NOMO-1 (cell line): ENCODE results near the gene ZNF333.
"Not testable (repeated sequence)": the region's sequence is repeated elsewhere in the genome, so short reads cannot be mapped to it uniquely, and the experiment has no call there.

ENCODE experiments used
- DNase-seq, 2 experiments: peaks; one replicate each; lab custom pipeline; 2025; ENCODE audit not compliant: unreplicated experiment in 2 of 2; lab: John Stamatoyannopoulos, UW

The ZNF333 gene

DNA sequence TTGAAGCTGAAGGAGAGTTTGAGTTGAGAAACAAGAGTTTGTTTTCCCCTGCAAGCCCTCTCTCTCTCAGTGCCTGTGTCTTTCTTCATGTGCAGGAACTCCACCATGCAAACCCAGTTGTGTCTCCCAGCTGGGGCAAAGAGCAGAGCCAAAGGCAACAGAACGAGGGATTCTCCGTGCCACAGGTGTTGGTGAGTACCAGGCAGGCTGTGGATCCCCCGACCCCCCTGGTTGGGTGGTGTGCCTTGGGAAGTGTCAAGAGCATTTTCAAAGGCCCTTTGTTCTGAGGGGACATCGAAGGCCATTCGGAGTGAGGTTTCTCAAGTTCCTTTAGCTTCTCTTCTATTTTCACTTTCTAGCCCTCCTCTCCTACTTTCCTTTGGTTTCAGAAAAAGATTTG is 5.6 kb downstream of the ZNF333 start:
- DNase-seq = no peak

DNA sequence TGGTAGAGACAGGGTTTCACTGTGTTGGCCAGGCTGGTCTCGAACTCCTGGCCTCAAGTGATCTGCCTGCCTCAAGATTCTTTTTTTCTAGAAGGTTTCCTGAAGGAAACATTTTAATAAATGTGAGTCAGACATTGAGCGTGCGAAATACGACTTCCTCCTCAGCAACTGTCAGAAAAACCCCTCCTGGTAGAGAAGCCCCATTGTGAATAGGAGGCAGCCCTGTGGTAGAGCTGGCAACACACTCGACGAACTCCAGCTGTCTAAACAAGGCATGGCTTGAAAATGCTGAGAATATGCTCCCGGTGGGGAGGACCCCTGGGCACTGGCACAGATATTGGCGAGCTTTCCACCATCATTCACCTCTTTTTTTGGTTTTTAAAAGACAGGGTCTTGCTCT is 9.8 kb downstream of the ZNF333 start:
- DNase-seq = no peak

GRCh38 chr19:14700711-14701375 is 11.0 kb downstream of the ZNF333 start:
- DNase-seq = no peak

GRCh38 chr19:14703833-14704232 is 14.0 kb downstream of the ZNF333 start:
- no peak for DNase-seq

DNA sequence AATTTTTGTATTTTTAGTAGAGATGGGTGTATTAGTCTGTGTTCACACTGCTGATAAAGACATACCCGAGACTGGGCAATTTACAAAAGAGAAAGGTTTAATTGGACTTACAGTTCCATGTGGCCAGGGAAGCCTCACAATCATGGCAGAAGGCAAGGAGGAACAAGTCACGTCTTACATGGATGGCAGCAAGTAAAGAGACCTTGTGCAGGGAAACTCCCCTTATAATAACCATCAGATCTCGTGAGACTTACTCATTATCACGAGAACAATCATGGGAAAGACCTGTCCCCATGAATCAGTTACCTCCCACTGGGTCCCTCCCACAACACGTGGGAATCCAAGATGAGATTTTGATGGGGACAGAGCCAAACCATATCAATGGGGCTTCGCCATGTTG is 14.6 kb downstream of the ZNF333 start:
- DNase-seq = no peak

DNA sequence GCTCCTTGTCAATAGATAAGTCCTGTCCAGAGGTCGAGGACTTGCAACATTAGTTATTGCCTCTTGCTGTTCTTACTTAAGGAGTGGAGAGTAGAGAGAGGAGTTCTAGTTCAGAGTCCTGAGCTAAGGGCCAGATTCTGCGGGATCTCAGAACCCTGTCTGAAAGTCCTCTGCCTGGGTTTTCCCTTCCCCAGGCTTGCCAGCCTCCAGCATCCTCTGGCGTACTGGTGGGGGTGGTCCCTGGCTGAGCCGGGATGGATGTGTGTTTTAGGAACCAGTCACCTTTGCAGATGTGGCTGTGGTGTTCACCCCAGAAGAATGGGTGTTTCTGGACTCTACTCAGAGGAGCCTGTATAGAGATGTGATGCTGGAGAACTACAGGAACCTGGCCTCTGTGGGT is 26.0 kb downstream of the ZNF333 start:
- DNase-seq = no peak

DNA sequence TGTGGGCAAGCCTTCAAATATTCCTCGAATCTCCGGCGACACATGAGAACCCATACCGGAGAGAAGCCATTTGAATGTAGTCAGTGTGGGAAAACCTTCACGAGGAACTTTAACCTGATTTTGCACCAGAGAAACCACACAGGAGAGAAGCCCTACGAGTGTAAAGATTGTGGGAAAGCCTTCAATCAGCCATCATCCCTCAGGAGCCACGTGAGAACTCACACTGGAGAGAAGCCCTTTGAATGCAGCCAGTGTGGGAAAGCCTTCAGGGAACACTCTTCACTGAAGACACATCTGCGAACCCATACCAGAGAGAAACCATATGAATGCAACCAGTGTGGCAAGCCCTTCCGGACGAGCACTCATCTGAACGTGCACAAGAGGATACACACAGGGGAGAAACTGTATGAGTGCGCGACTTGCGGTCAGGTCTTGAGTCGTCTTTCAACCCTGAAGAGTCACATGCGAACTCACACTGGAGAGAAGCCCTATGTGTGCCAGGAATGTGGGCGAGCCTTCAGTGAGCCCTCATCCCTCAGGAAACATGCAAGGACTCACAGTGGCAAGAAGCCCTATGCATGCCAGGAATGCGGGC is 28.8 kb downstream of the ZNF333 start:
- DNase-seq = peak in 1 of 2 experiments; percentile 1

DNA sequence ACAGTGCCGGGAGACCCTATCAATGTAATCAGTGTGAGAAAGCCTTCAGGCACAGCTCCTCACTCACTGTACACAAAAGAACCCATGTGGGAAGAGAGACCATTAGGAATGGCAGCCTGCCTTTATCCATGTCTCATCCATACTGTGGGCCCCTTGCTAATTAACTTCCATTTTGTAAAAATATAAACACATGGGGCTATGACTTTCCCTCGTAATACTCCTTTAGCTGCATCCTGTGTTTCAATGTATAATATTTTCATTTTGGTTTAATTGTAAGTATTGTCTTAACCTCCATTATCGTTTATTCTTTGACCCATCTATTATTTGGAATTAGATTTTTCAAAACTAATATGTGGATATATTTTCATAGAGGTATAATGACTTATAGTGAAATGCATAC is 29.3 kb downstream of the ZNF333 start:
- DNase-seq = no peak

- no peak for DNase-seq
Observed at GRCh38 chr19:14722127-14722526, 32.3 kb downstream of the ZNF333 start.

DNA sequence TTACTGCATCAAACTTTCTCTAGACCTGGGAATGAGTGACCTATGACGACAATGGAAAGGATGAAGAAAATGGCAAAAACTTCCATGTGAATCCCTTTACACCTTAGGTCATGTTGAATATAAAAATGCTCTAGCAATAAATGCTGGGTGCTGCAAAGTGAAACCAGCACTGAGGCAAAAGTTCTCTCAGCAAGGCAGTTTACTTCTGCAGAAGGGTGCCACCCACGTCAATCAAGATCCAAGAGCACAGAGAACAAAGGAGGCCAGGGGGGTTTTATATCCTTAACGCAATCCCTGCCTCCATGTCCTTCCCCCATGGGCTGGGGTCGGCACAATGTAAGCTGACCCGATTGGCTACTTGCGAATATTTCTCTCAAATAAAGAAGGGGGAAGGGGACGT is 38.7 kb downstream of the ZNF333 start:
- DNase-seq = no peak

GRCh38 chr19:14731200-14731599 is 41.4 kb downstream of the ZNF333 start:
- no peak for DNase-seq

DNA sequence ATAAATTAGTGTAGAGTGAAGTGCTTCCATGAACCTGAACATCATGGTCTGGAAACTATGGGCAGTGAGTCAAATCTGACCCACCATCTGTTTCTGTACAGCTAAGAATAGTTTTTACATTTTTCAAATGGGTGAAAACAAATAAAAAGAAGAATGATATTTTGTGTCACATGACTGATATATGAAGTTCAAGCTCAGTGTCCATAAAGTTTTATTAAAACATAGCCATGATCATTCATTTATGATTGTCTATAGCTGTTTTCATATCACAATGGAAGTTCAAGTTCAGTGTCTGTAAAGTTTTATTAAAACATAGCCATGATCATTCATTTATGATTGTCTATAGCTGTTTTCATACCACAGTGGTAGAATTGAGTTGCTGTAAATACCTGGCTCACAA is 42.7 kb downstream of the ZNF333 start:
- no peak for DNase-seq

DNA sequence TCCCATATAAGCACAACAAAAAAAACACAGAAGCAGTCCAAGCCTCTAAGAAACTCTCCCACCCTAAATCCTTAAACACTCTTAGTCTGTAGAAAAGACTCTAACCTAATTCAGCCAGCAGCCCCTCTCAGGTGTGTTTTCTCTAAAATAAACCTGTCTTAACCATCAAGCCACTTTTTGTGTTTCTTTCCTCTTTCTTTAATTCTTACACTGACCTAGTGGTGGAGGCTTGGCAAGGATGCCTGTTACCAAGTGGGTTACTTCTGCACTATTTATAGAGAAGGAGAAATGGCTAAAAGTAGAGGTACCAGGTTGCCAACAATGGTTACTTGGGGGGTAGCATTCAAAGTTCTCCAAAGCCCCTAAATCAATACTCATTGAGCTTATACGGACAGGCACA is 43.7 kb downstream of the ZNF333 start:
- DNase-seq = no peak

- DNase-seq = no peak
Observed at GRCh38 chr19:14735915-14736314, 46.1 kb downstream of the ZNF333 start.

DNA sequence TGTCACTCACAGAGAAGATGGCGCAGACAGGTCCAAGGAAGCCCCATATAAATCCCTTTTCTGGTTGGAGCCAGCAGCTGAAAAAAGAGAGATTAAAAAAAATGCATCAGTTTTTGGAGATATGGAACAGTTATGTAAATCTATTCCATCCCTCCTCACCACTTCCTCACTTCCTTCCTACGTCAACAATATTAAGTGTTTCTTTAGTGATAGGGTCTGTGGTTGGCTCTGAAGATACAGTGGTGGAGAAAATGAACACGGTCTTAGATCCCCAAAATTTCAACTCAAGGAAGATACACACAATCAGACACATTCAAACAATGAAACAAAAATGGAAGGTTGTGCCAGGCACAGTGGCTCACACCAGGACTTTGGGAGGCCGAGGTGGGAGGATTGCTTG is 57.0 kb downstream of the ZNF333 start:
- no peak for DNase-seq

DNA sequence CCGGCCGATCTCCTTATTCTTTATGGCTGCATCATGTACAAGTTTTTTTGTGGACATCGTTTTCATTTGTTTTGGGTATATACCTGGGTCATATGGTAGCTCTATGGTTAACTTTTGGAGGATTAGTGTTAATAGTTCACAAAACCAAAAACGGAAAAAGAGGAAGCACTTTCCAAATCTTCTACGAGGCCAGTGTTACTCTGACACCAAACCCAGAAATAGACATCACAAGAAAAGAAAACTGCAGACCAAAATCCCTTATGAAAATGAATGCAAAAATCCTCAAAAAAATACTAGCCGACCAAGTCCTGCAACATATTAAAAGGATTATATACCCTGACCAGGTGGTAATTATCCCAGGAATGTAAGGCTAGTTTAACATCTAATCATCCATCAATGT is 58.8 kb downstream of the ZNF333 start:
- peak; percentile 16 to 21 for DNase-seq

DNA sequence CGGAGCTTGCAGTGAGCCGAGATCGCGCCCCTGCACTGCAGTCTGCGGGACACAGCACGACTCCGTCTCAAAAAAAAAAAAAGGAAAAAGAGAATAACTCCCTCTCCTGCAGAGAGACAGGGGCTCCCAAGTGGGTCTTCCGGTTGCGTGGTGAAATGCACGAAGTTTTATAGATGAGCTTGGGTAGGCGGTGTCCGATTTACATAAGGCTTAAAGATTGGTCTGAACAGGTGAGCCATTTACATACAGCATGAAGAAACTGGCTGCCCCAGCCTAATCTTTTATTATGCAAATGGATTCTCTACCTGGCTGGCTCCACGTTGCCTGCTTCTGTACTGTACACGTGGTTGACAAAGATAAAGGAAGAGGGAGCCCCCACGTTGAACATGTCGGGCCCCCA is 69.0 kb downstream of the ZNF333 start:
- DNase-seq = no peak

DNA sequence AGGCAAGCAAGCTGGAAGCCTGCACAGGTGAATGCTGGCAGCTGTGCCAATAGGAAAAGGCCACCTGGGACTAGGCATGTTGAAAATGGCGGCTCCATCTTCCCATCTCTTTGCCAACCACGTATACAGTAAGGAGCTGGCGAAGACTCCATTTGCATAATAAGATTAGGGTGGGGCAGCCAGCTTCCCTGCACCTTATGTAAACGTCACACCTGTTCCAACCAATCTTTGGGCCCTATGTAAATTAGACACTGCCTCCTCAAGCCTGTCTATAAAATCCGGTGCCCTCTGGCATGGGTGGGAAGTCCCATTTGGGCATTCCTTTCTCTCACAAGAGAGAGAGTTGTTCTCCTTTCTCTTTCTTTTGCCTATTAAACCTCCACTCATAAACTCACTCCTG is 71.8 kb downstream of the ZNF333 start:
- no peak for DNase-seq

GRCh38 chr19:14762111-14762510 is 72.3 kb downstream of the ZNF333 start:
- no peak for DNase-seq

DNA sequence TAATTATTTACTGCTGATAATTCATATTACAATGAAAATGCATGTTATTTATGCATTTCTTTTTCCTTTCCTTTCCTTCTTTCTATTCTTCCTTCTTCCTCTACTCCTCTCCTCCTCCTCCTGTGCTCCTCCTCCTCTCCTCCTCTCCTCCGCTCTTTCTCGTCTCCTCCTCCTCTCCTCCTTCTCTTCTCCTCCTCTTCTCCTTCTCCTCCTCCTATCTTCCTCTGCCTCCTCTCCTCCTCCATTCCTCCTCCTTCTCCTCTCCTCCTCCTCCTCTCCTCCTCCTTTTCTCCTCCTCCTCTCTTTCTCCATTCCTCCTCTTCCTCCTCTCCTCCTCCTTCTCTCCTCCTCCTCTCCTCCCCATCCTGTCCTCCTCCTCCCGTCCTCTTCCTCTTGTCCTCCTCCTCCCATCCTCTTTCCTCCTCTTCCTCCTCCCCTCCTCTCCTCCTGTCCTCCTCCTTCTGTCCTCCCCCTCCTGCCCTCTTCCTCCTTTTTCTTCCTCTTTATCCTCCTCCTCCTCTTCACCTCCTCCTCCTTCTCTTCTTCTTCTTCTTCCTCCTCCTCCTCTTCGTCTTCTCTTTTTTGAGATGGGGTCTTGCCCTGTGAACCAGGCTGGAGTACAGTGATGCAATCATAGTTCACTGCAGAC is 73.8 kb downstream of the ZNF333 start:
- DNase-seq = no peak

DNA sequence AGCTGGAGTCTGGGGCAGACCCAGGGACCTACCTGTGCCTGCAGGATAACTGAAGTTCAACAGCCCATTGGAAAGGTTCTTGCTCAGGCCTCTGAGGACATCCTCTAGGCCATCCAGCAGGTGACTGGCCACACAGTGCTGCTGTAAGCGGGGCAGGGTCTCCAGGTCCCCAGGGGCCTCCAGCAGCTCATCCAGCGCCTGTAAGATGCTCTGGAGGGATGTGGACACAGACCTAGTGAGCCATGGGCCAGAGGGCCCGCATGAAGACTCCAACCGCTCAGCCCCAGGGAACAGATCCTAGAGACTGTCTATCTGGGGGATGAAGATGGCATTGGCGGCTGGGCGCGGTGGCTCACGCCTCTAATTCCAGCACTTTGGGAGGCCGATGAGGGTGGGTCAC is 74.6 kb downstream of the ZNF333 start:
- DNase-seq = no peak

GRCh38 chr19:14765403-14765802 is 75.6 kb downstream of the ZNF333 start:
- not testable (repeated sequence) for DNase-seq
